ENCODE data around the gene WRAP73.

Gene WRAP73

DNA sequence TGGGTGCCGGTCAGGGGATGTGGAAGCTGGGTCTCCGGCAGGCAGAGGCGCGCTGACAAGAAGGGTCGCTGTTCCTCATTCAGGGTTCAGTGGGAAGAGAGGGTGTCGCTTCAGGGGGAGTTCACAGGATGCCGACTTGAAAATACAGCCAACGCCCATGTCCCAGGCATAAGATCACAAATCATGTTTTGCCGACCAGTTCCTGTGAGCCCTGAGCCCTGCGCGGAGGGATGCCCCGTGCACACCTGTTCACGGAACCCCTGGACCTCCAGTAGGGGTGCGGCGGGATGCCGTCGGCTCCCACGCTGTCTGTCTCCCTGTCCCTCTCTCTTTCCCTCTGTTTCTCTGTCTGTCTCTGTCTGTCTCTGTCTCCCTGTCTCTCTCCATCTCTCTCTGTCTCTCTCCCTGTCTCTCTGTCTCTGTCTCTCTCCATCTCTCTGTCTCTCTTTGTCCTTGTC is 29.2 kb upstream of the WRAP73 start:
- TF ChIP-seq EP300 (IDR thresholded peaks at IDR 0.05; ENCODE audit: borderline replicate concordance) (no peak), CREB1 (IDR thresholded peaks at IDR 0.05; ENCODE audit: low read depth) (no peak)

DNA sequence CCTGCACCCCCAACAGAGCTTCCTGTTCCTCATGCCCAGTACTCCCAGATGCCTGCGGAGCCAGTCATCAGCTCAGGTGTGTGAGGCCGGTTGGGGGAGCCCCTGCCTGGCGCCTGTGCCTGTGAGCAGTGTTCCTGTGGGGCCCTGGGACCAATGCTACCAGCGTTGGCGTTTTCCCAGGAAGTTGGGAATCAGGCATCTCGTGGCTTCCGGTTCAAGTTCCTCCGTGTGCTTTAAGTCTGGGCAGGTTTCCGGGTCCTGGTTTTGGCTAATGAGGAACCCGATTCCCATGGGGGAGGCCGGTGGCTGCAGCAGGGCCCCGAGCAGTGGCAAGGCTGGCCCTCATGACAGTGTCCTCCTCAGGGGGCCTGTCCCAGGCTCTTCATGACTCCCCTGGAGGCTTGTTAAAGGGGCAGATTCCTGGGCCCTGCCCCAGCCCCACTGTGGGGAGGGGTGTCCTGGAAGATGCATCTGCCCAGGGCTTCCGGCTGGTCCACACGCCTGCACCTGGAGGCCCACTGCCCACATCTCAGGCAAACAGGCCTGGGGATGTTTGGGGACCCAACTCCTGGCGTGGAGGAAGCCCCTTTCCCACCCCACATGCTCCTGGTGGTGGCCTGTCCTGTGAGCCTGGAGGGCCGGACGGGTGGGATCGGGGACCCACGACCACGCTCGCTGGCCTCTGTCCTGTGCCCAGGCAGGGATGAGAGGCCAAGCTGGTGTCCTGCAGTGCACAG is 28.6 kb upstream of the WRAP73 start:
- no peak for TF ChIP-seq ZBTB7A (IDR thresholded peaks at IDR 0.05; ENCODE audit: low read depth)
- TF ChIP-seq CEBPB (IDR thresholded peaks at IDR 0.05), result no peak
- TF ChIP-seq, protein P1, sequence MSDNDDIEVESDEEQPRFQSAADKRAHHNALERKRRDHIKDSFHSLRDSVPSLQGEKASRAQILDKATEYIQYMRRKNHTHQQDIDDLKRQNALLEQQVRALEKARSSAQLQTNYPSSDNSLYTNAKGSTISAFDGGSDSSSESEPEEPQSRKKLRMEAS (IDR thresholded peaks at IDR 0.05), result no peak
- TF ChIP-seq NFIC (IDR thresholded peaks at IDR 0.05), result no peak
- no peak for TF ChIP-seq CREB1 (IDR thresholded peaks at IDR 0.05; ENCODE audit: low read depth)
- TF ChIP-seq, protein P2, sequence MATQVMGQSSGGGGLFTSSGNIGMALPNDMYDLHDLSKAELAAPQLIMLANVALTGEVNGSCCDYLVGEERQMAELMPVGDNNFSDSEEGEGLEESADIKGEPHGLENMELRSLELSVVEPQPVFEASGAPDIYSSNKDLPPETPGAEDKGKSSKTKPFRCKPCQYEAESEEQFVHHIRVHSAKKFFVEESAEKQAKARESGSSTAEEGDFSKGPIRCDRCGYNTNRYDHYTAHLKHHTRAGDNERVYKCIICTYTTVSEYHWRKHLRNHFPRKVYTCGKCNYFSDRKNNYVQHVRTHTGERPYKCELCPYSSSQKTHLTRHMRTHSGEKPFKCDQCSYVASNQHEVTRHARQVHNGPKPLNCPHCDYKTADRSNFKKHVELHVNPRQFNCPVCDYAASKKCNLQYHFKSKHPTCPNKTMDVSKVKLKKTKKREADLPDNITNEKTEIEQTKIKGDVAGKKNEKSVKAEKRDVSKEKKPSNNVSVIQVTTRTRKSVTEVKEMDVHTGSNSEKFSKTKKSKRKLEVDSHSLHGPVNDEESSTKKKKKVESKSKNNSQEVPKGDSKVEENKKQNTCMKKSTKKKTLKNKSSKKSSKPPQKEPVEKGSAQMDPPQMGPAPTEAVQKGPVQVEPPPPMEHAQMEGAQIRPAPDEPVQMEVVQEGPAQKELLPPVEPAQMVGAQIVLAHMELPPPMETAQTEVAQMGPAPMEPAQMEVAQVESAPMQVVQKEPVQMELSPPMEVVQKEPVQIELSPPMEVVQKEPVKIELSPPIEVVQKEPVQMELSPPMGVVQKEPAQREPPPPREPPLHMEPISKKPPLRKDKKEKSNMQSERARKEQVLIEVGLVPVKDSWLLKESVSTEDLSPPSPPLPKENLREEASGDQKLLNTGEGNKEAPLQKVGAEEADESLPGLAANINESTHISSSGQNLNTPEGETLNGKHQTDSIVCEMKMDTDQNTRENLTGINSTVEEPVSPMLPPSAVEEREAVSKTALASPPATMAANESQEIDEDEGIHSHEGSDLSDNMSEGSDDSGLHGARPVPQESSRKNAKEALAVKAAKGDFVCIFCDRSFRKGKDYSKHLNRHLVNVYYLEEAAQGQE (IDR thresholded peaks at IDR 0.05; ENCODE audit: low read depth), result no peak
- TF ChIP-seq, protein P3, sequence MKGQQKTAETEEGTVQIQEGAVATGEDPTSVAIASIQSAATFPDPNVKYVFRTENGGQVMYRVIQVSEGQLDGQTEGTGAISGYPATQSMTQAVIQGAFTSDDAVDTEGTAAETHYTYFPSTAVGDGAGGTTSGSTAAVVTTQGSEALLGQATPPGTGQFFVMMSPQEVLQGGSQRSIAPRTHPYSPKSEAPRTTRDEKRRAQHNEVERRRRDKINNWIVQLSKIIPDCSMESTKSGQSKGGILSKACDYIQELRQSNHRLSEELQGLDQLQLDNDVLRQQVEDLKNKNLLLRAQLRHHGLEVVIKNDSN (IDR thresholded peaks at IDR 0.05), result no peak
- TF ChIP-seq YY1 (IDR thresholded peaks at IDR 0.05; ENCODE audit: low read depth), result no peak

DNA sequence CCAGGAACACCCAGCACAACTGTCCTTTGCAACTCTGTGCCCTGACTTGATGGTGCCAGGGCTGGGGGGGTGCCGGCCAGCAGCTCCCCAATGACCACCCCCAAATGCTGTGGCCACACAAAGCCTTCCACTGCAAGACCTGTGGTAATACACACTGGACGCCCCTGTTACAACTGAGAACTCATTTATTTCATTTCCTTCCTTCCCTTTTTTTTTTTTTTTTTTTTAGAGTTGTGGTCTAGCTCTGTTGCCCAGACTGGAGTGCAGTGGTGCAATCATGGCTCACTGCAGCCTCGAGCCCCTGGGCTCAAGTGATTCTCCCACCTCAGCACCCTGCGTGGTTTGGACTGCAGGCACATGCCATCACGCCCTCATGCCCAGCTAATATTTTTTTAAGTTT is 27.6 kb upstream of the WRAP73 start:
- TF ChIP-seq YY1 (IDR thresholded peaks at IDR 0.05; ENCODE audit: low read depth) (no peak), NFIC (IDR thresholded peaks at IDR 0.05) (no peak), CREB1 (IDR thresholded peaks at IDR 0.05; ENCODE audit: low read depth) (no peak), EGR1 (IDR thresholded peaks at IDR 0.05) (no peak), ZBTB7A (IDR thresholded peaks at IDR 0.05; ENCODE audit: low read depth) (no peak), TAF1 (IDR thresholded peaks at IDR 0.05; ENCODE audit: low read depth) (no peak), CEBPB (IDR thresholded peaks at IDR 0.05) (no peak)
- TF ChIP-seq, protein P3 (IDR thresholded peaks at IDR 0.05), result no peak

DNA sequence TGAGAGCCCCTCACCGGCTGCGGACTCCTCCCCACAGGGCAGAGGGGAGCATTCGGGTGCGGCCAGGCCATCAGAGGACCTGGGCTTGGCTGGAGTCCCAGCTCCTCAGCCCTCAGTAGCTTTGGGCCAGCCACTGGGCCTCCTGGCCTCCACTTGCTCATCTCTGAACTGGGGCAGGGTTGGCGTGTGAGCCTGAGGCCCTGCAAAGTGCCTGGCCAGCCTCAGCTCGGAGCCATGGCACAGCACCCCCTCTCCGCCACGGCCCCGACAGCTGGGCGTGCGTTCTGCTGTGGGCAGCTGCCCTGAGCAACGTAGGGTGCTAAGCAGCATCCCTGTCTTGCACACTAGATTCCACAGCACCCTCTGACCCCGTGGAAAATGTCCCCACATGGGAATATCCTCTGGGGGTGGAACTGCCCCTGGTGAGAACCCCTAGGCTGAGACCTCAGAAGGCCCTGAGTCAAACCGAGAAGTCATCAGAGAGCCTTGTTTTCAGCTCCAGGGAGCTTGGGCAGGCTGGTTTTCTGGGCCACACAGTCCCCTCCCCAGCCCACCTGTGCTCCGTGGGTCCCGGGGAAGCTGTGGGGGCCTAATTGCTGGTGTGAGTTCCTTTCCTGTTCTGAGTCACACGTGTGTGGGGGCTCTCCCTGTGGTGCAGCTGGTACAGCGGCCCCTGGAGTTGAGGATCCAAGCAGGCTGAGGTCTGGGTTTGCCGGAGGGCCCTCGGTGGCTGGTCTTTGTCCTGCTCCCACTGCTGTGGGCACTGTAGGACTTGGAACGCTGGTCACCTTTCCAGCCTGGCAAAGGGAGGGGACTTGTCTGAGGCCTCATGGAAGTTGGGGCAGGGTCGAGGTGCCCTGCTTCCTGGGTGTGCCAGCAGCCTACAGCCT is 26.9 kb upstream of the WRAP73 start:
- TF ChIP-seq, protein P1 (IDR thresholded peaks at IDR 0.05), result no peak
- TF ChIP-seq TAF1 (IDR thresholded peaks at IDR 0.05; ENCODE audit: low read depth) (no peak), TEAD4 (IDR thresholded peaks at IDR 0.05) (no peak), CREB1 (IDR thresholded peaks at IDR 0.05; ENCODE audit: low read depth) (no peak), YY1 (IDR thresholded peaks at IDR 0.05; ENCODE audit: low read depth) (no peak), EGR1 (IDR thresholded peaks at IDR 0.05) (no peak), ZBTB7A (IDR thresholded peaks at IDR 0.05; ENCODE audit: low read depth) (no peak), RAD21 (IDR thresholded peaks at IDR 0.05; ENCODE audit: low read depth) (no peak)
- TF ChIP-seq, protein P2 (IDR thresholded peaks at IDR 0.05; ENCODE audit: low read depth), result no peak

DNA sequence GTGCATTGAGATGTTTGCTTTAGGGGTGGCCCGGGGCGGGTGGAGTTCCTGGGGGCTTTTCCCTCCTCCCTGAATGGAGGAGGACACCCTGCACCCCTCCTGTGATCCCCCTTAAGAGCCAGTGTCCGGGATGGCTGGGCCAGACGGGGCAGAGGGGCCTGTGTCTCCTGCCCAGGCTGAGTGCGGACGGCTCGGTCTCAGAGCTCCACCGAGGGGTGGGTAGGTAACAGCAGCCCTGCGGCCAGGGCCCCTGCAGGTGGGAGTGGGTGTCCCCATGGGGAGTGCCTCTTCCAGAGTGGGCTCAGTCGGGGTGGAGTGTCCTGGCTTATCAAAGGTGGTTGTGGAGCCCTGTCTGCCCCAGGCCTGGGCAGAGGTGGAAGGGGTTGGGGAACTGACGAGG is 25.5 kb upstream of the WRAP73 start:
- TF ChIP-seq NFIC (IDR thresholded peaks at IDR 0.05), result no peak
- TF ChIP-seq CEBPB (IDR thresholded peaks at IDR 0.05), result no peak
- no peak for TF ChIP-seq YY1 (IDR thresholded peaks at IDR 0.05; ENCODE audit: low read depth)
- no peak for TF ChIP-seq EGR1 (IDR thresholded peaks at IDR 0.05)

Data from Ishikawa (cell line).